Skeletal muscle satellite cell (primary cell): Measurements from ENCODE around the gene DMRTB1.
"Not testable (repeated sequence)": the region's sequence is repeated elsewhere in the genome, so short reads cannot be mapped to it uniquely, and the experiment has no call there.

ENCODE experiments used
- H3K27me3 ChIP-seq: 2 replicates; pipeline ENCODE4 v1.7.0; 2013; ENCODE audit warnings: low read length; ENCODE audit not compliant: control insufficient read depth, insufficient read depth
- H3K36me3 ChIP-seq: 2 replicates; pipeline ENCODE4 v1.7.0; 2013; ENCODE audit warnings: mild to moderate bottlenecking, control low read depth, low read length; ENCODE audit not compliant: insufficient read depth
- H3K4me1 ChIP-seq: 2 replicates; pipeline ENCODE4 v1.7.0; 2013; ENCODE audit warnings: low read length; ENCODE audit not compliant: control insufficient read depth, insufficient read depth
- H3K4me2 ChIP-seq: 2 replicates; pipeline ENCODE4 v1.7.0; 2013; ENCODE audit warnings: mild to moderate bottlenecking, low read length
- H3K4me3 ChIP-seq: 2 replicates; pipeline ENCODE4 v1.7.0; 2013; ENCODE audit warnings: low read length
- H3K9ac ChIP-seq: 2 replicates; pipeline ENCODE4 v1.7.0; 2013; ENCODE audit warnings: mild to moderate bottlenecking, low read depth, low read length, moderate library complexity
- H3K9me3 ChIP-seq: replicated peaks from 2 replicates; pipeline ENCODE4 v1.7.0; 2013; ENCODE audit warnings: mild to moderate bottlenecking, control low read depth, low read length

Gene DMRTB1

GRCh38 chr1:53417074-53417511, 42.1 kb upstream of the DMRTB1 start:
- peaks cover 23% of the 10 kb centered on the region for H3K4me1 ChIP-seq
- H3K9ac ChIP-seq = no peak overlapping the region
- no peaks in the 10 kb centered on the region for H3K9me3 ChIP-seq
- H3K4me3 ChIP-seq = no peak overlapping the region
- H3K4me2 ChIP-seq = no peak overlapping the region
- no peaks in the 10 kb centered on the region for H3K36me3 ChIP-seq
- H3K27me3 ChIP-seq = peaks cover 36% of the 10 kb centered on the region

- H3K27me3 ChIP-seq = peaks cover 36% of the 10 kb centered on the region
- no peaks in the 10 kb centered on the region for H3K9me3 ChIP-seq
- no peak overlapping the region for H3K4me3 ChIP-seq
- H3K4me1 ChIP-seq = peaks cover 4% of the 10 kb centered on the region
- no peaks in the 10 kb centered on the region for H3K36me3 ChIP-seq
- no peak overlapping the region for H3K9ac ChIP-seq
- H3K4me2 ChIP-seq = no peak overlapping the region
Measured at GRCh38 chr1:53419034-53419433, 40.2 kb upstream of the DMRTB1 start.

GRCh38 chr1:53420341-53420740, 38.9 kb upstream of the DMRTB1 start:
- H3K9ac ChIP-seq = no peak overlapping the region
- H3K9me3 ChIP-seq = no peaks in the 10 kb centered on the region
- no peak overlapping the region for H3K4me2 ChIP-seq
- H3K27me3 ChIP-seq = peaks cover 36% of the 10 kb centered on the region
- H3K4me1 ChIP-seq = no peaks in the 10 kb centered on the region
- no peaks in the 10 kb centered on the region for H3K36me3 ChIP-seq
- H3K4me3 ChIP-seq = no peak overlapping the region

GRCh38 chr1:53421208-53421607, 38.0 kb upstream of the DMRTB1 start:
- Histone ChIP-seq H3K9ac (no peak overlapping the region), H3K4me1 (no peaks in the 10 kb centered on the region), H3K27me3 (peaks cover 32% of the 10 kb centered on the region), H3K4me2 (no peak overlapping the region), H3K4me3 (no peak overlapping the region), H3K36me3 (no peaks in the 10 kb centered on the region), H3K9me3 (no peaks in the 10 kb centered on the region)

GRCh38 chr1:53430261-53430660, 28.9 kb upstream of the DMRTB1 start:
- Histone ChIP-seq H3K36me3 (no peaks in the 10 kb centered on the region), H3K4me3 (no peak overlapping the region), H3K9ac (no peak overlapping the region), H3K9me3 (no peaks in the 10 kb centered on the region), H3K4me1 (no peaks in the 10 kb centered on the region), H3K4me2 (no peak overlapping the region), H3K27me3 (peaks cover 27% of the 10 kb centered on the region)

- no peaks in the 10 kb centered on the region for H3K36me3 ChIP-seq
- peaks cover 28% of the 10 kb centered on the region for H3K27me3 ChIP-seq
- no peaks in the 10 kb centered on the region for H3K4me1 ChIP-seq
- H3K9ac ChIP-seq = no peak overlapping the region
- no peak overlapping the region for H3K4me2 ChIP-seq
- H3K9me3 ChIP-seq = no peaks in the 10 kb centered on the region
- H3K4me3 ChIP-seq = no peak overlapping the region
Measured at GRCh38 chr1:53430779-53431178, 28.4 kb upstream of the DMRTB1 start.

- H3K4me1 ChIP-seq = no peaks in the 10 kb centered on the region
- no peak overlapping the region for H3K9ac ChIP-seq
- no peaks in the 10 kb centered on the region for H3K9me3 ChIP-seq
- no peak overlapping the region for H3K4me3 ChIP-seq
- H3K27me3 ChIP-seq = peaks cover 32% of the 10 kb centered on the region
- H3K36me3 ChIP-seq = no peaks in the 10 kb centered on the region
- H3K4me2 ChIP-seq = no peak overlapping the region
Measured at GRCh38 chr1:53431244-53431643, 28.0 kb upstream of the DMRTB1 start.

- Histone ChIP-seq H3K4me1 (no peaks in the 10 kb centered on the region), H3K9me3 (no peaks in the 10 kb centered on the region), H3K4me3 (no peak overlapping the region), H3K36me3 (no peaks in the 10 kb centered on the region), H3K9ac (no peak overlapping the region), H3K27me3 (peaks cover 39% of the 10 kb centered on the region), H3K4me2 (no peak overlapping the region)
Measured at GRCh38 chr1:53431805-53432565, 27.2 kb upstream of the DMRTB1 start.

- H3K27me3 ChIP-seq = peaks cover 45% of the 10 kb centered on the region
- H3K36me3 ChIP-seq = no peaks in the 10 kb centered on the region
- H3K4me2 ChIP-seq = no peak overlapping the region
- H3K4me1 ChIP-seq = no peaks in the 10 kb centered on the region
- no peak overlapping the region for H3K9ac ChIP-seq
- H3K9me3 ChIP-seq = no peaks in the 10 kb centered on the region
- no peak overlapping the region for H3K4me3 ChIP-seq
Measured at GRCh38 chr1:53432611-53433010, 26.6 kb upstream of the DMRTB1 start.

- H3K36me3 ChIP-seq, H3K9me3 ChIP-seq, H3K4me2 ChIP-seq, H3K9ac ChIP-seq, H3K4me1 ChIP-seq, H3K4me3 ChIP-seq: not testable (repeated sequence)
- H3K27me3 ChIP-seq = peaks cover 50% of the 10 kb centered on the region
Measured at GRCh38 chr1:53434405-53435007, 24.7 kb upstream of the DMRTB1 start.

GRCh38 chr1:53435151-53435550, 24.0 kb upstream of the DMRTB1 start:
- H3K4me3 ChIP-seq = no peak overlapping the region
- no peaks in the 10 kb centered on the region for H3K9me3 ChIP-seq
- H3K27me3 ChIP-seq = peaks cover 48% of the 10 kb centered on the region
- no peak overlapping the region for H3K4me2 ChIP-seq
- H3K36me3 ChIP-seq = no peaks in the 10 kb centered on the region
- H3K4me1 ChIP-seq = no peaks in the 10 kb centered on the region
- no peak overlapping the region for H3K9ac ChIP-seq
